Left ventricle myocardium inferior (tissue), 1 donor: ENCODE measurements around the gene NFYA. TPM values are rescaled to one million over a fixed set of nuclear protein-coding genes. Genes with fewer than 3 reads are reported as not detected.

Experiments used
- DNase-seq: peaks from one replicate; pipeline ENCODE4 v3.0.0-alpha.2; 2020
- H3K27ac ChIP-seq: fragments of 200-600 bp; replicated peaks from 2 replicates; pipeline ENCODE4 v1.8.0; 2021
- H3K27me3 ChIP-seq: fragments of 200-600 bp; 2 replicates; pipeline ENCODE4 v1.8.0; 2021; ENCODE audit warnings: low read depth
- H3K36me3 ChIP-seq: fragments of 200-600 bp; 2 replicates; pipeline ENCODE4 v1.8.0; 2021
- H3K4me1 ChIP-seq: fragments of 200-600 bp; 2 replicates; pipeline ENCODE4 v1.8.0; 2021
- H3K4me3 ChIP-seq: fragments of 200-600 bp; 2 replicates; pipeline ENCODE4 v1.8.0; 2021; ENCODE audit warnings: mild to moderate bottlenecking, moderate library complexity
- H3K9me3 ChIP-seq: fragments of 200-600 bp; replicated peaks from 2 replicates; pipeline ENCODE4 v1.8.0; 2021
- CTCF ChIP-seq: fragments of 200-600 bp; IDR thresholded peaks from 2 replicates; pipeline ENCODE4 v1.8.0; 2021; ENCODE audit warnings: antibody characterized with exemption, mild to moderate bottlenecking, borderline replicate concordance
- intact Hi-C: fragments of 100-400 bp; cut with micrococcal nuclease; formaldehyde crosslinking; loops from one replicate; pipeline ENCODE4 v1.11.0; 2022
- total RNA-seq: library from RNA; stranded (reverse); fragmentation: NEBNext Ultra II Directional; extraction: Animal tissue kit (Norgen Biotek cat#: 25700); gene quantifications from one replicate; pipeline ENCODE4 v1.2.1, GENCODE V29; 2021
- donor health status: DM: no; HTN: yes; CAD: no; lungs with severe emphysema.

Gene NFYA
- total RNA-seq, 1 donor from 2014 or later: 12.5 TPM

DNA sequence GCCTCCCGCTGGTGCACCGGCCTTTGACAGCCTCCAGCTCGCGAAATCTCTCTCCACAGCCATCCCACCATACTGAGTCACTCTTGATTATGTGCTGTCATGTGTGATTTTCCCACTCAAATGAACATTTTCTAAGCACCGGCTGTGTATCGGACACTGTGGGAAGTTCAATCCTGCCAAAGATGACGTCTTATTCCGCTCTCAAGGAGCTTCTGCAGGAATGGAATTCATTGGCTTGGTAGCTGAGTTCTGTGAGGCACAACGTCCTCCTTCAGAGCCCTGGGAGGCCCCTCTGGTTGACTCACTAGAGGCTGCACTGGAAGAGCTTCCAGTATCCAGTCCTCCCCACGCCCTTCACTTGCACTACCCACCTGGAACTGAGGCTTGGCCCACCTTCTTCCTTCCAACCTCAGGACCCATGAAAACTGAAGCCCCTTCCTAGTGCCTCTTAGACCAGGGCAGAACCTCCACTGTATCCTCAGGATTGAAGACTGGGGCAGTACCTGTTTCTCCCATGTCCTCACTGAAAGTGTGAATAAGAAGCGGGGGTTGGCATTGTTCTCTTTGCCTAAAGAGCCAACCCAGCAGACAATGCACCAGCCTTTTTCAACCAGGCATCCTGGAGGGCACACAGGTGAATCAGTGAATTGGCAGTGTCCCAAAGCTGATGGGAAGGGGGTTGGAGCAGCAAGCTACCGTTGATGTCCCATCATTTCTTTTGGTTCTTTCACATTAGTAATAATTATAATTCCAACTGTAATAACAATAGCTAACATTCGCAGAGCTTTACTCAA, 35.5 kb upstream of the NFYA start:
- no peak for DNase-seq
- H3K4me1 ChIP-seq: peaks cover 7% of the 10 kb centered on the region
- H3K27ac ChIP-seq: no peak overlapping the region
- H3K36me3 ChIP-seq: no peaks in the 10 kb centered on the region
- no peak for TF ChIP-seq CTCF
- intact Hi-C loops: no loop called here
- H3K4me3 ChIP-seq: no peak overlapping the region
- no peaks in the 10 kb centered on the region for H3K9me3 ChIP-seq
- no peaks in the 10 kb centered on the region for H3K27me3 ChIP-seq

DNA sequence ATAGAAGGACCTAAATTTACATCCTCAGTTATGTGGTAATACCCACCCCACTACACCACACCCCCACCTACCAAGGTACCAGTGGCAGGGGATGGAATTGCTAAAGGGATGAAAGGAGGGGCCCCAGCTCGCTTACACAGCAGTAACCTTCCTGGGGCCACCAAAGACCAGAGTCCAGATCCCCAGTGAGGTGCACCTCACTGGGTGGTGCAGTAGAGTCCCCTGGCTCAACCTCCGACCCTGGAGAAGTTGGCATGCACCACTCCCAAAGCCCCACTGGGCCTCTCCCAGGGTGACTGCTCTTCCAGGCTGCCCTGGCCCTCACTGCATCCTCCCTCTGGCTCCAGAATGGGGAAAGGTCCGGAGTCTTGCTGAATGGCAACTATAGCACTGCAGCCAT, 34.6 kb upstream of the NFYA start:
- DNase-seq: no peak
- Histone ChIP-seq H3K4me3 (no peak overlapping the region), H3K4me1 (peaks cover 7% of the 10 kb centered on the region), H3K36me3 (no peaks in the 10 kb centered on the region), H3K9me3 (no peaks in the 10 kb centered on the region), H3K27me3 (no peaks in the 10 kb centered on the region), H3K27ac (no peak overlapping the region)
- intact Hi-C loops: no loop called here
- TF ChIP-seq CTCF: no peak

GRCh38 chr6:41039060-41039998, 33.4 kb upstream of the NFYA start, which contains the start of gene UNC5CL:
UNC5CL (minus strand) TSS chr6:41039221; CDS start chr6:41035074, 4,147 bp downstream.
- no peak for DNase-seq
- Histone ChIP-seq H3K4me1 (peaks cover 7% of the 10 kb centered on the region), H3K4me3 (no peak within 1 kb of the TSS), H3K9me3 (no peaks in the 10 kb centered on the region), H3K27me3 (no peaks in the 10 kb centered on the region), H3K36me3 (no peaks in the 10 kb centered on the region), H3K27ac (no peak within 1 kb of the TSS)
- intact Hi-C loops: no loop called here
- TF ChIP-seq CTCF: peak; percentile 77

DNA sequence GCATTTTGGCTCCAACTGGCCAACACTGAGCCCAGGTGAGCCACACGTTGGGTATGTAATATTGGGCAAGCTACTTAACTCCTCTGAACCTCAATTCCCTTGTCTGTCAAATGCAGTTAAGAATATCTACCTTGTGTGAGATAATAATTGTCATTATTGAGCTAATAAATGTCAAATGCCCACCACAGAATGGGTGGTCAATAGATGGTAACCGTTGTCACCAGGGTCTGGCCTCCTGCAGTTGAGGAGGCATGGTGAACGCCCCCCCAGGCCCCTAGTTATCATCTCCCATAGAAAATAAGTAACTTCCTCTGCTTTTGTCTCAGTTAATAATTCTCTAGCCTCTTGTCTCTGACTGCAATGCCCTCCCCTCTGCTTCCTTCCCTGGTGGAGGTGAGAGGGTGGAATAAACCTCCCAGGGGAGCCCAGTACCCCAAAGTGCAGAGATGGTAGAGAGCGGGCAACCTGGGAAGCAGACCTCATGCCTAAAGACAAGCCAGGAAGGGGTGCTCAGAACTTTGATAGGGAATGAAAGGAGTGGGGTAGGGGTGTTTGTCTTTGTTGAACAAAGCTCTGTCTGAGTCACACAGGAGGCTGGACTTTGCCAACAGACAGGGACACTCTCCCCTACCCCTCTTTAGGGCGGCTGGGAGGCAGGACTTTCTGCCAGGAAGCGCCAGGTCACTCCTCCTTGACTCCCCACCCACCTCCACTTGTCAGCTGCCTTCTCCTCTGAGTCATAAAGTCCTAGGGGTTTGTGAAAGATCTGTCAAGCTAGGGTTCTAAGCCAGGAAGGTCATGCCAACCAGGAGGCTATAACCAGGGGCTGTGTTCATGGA, 32.5 kb upstream of the NFYA start:
- Histone ChIP-seq H3K4me1 (peaks cover 7% of the 10 kb centered on the region), H3K36me3 (no peaks in the 10 kb centered on the region), H3K4me3 (no peak overlapping the region), H3K27ac (no peak overlapping the region), H3K9me3 (no peaks in the 10 kb centered on the region), H3K27me3 (no peaks in the 10 kb centered on the region)
- no peak for TF ChIP-seq CTCF
- DNase-seq: no peak
- intact Hi-C loops: no loop called here

- Histone ChIP-seq H3K4me1 (peaks cover 7% of the 10 kb centered on the region), H3K27ac (no peak overlapping the region), H3K36me3 (no peaks in the 10 kb centered on the region), H3K4me3 (no peak overlapping the region), H3K9me3 (no peaks in the 10 kb centered on the region), H3K27me3 (no peaks in the 10 kb centered on the region)
- intact Hi-C loops: no loop called here
- no peak for TF ChIP-seq CTCF
- no peak for DNase-seq
Measured at GRCh38 chr6:41040940-41041536, 31.7 kb upstream of the NFYA start.
